Measurements from ENCODE around the gene AIPL1. TPM values are rescaled to one million over a fixed set of nuclear protein-coding genes. Genes with fewer than 3 reads are reported as not detected.

Gene AIPL1
- total and polyA plus RNA-seq, 4 donors, result not detected

DNA sequence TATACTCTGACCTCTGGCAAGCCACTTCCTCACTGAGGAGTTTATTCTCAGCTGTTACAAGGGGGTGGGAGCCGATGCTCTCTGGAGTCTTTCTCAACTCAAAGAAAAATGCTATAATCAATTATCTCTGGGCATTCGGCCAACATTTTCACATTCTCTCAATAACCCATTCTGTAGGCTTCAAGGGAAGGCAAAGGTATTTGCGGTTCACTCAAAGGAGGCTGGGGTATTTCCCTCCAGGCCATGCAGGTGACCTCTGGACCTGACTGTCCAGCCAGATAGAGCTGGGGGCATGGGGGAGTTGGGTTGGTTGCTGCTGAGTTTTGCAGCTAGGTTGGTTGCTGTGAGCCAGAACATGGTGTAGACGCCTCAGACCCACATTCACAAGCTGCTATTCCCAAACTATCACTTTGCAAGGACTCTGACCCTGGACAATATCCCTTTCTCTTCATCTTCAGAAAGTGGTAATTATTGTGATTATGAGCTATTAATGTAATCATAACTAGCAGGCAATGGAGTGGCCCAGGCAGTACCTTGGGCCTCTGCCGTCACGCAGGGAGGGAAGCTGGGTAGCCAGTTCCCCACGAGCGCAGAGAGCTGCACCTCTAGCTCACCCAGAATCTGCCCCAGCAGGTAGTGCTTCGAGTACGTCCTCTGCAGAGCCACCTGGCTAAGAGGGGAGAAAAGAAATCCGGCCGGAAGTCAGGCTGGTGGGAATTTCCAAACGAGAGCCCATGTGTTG is 42.1 kb downstream of the AIPL1 start:
- DNase-seq (no peak), ATAC-seq (ENCODE audit: insufficient read depth, low FRiP score) (no peak)
- Histone ChIP-seq H3K4me1 (ENCODE audit: control insufficient read depth in 5 of 5, insufficient read depth in 5 of 5, low read length in 5 of 5) (no peaks in the 10 kb centered on the region), H3K4me3 (no peak overlapping the region), H3K9ac (ENCODE audit: insufficient read depth in 1 of 2, low read length in 2 of 2) (no peak overlapping the region), H3K27me3 (ENCODE audit: control insufficient read depth in 3 of 3, insufficient read depth in 3 of 3, low read length in 2 of 3) (peaks cover 0 to 4% (median 0%) of the 10 kb centered on the region in 3 donors), H3K27ac (ENCODE audit: low read depth in 1 of 2, low read length in 1 of 2) (no peak overlapping the region), H3K36me3 (ENCODE audit: control insufficient read depth in 4 of 4, insufficient read depth in 4 of 4, low read length in 4 of 4) (no peaks in the 10 kb centered on the region), H3K9me3 (ENCODE audit: control insufficient read depth in 4 of 4, insufficient read depth in 3 of 4, low read length in 3 of 4) (peaks cover 0 to 12% (median under 1%) of the 10 kb centered on the region in 4 donors)
- 48 to 65% methylated on average over 13 of the region's 13 CpGs for WGBS, 2 donors
- TF ChIP-seq CTCF (IDR thresholded peaks at IDR 0.05; ENCODE audit: control extremely low read depth, extremely low read depth), result no peak

GRCh38 chr17:6388416-6388815 is 46.5 kb downstream of the AIPL1 start:
- no peak for ATAC-seq (ENCODE audit: insufficient read depth, low FRiP score)
- no peak for TF ChIP-seq CTCF (IDR thresholded peaks at IDR 0.05; ENCODE audit: control extremely low read depth, extremely low read depth)
- no peak for DNase-seq
- H3K4me1 ChIP-seq (ENCODE audit: control insufficient read depth in 5 of 5, insufficient read depth in 5 of 5, low read length in 5 of 5), result no peaks in the 10 kb centered on the region
- peaks cover 0 to 10% (median under 1%) of the 10 kb centered on the region in 4 donors for H3K9me3 ChIP-seq (ENCODE audit: control insufficient read depth in 4 of 4, insufficient read depth in 3 of 4, low read length in 3 of 4)
- no peaks in the 10 kb centered on the region for H3K27me3 ChIP-seq (ENCODE audit: control insufficient read depth in 3 of 3, insufficient read depth in 3 of 3, low read length in 2 of 3)
- no peak overlapping the region for H3K4me3 ChIP-seq
- no peak overlapping the region for H3K27ac ChIP-seq (ENCODE audit: low read depth in 1 of 2, low read length in 1 of 2)
- H3K9ac ChIP-seq (ENCODE audit: insufficient read depth in 1 of 2, low read length in 2 of 2), result no peak overlapping the region
- 82 to 90% methylated on average over 11 of the region's 11 CpGs for WGBS, 2 donors
- no peaks in the 10 kb centered on the region for H3K36me3 ChIP-seq (ENCODE audit: control insufficient read depth in 4 of 4, insufficient read depth in 4 of 4, low read length in 4 of 4)

DNA sequence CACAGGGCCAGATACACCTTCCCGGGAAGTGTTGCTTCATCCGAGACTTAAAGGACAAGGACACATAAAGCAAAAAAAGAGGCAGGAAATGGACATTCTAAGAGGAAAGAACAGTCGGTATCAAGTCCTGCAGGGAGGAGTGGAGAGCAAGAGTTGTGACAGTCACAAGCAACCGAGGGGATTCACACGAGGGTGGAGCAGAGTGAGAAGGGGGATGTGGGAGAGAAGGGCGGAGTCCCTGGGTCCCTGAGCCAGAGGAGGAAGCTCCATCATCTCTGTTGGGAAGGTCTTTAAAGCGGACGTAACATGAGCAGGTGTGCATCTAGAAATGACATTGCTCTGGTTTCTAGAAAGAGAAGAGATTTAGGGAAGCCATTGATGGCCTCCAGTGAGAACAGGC is 47.1 kb downstream of the AIPL1 start:
- no peak for ATAC-seq (ENCODE audit: insufficient read depth, low FRiP score)

More for the DNA sequence above, 47.1 kb downstream of the AIPL1 start:
- Histone ChIP-seq H3K27me3 (ENCODE audit: control insufficient read depth in 3 of 3, insufficient read depth in 3 of 3, low read length in 2 of 3) (no peaks in the 10 kb centered on the region), H3K9ac (ENCODE audit: insufficient read depth in 1 of 2, low read length in 2 of 2) (no peak overlapping the region), H3K9me3 (ENCODE audit: control insufficient read depth in 4 of 4, insufficient read depth in 3 of 4, low read length in 3 of 4) (peaks cover 0 to 8% (median under 1%) of the 10 kb centered on the region in 4 donors), H3K36me3 (ENCODE audit: control insufficient read depth in 4 of 4, insufficient read depth in 4 of 4, low read length in 4 of 4) (no peaks in the 10 kb centered on the region), H3K4me3 (no peak overlapping the region), H3K4me1 (ENCODE audit: control insufficient read depth in 5 of 5, insufficient read depth in 5 of 5, low read length in 5 of 5) (no peaks in the 10 kb centered on the region), H3K27ac (ENCODE audit: low read depth in 1 of 2, low read length in 1 of 2) (no peak overlapping the region)
- no peak for TF ChIP-seq CTCF (IDR thresholded peaks at IDR 0.05; ENCODE audit: control extremely low read depth, extremely low read depth)
- DNase-seq, result no peak
- 59 to 62% methylated on average over 8 of the region's 8 CpGs for whole genome bisulfite sequencing, 2 donors

All from lung (tissue), 12 donors.